ENCODE measurements around the gene GNAI1. TPM values are rescaled to one million over a fixed set of nuclear protein-coding genes. Genes with fewer than 3 reads are reported as not detected.
"Not testable (repeated sequence)": the region's sequence is repeated elsewhere in the genome, so short reads cannot be mapped to it uniquely, and the experiment has no call there.

GNAI1 gene
- total RNA-seq, 1 donor from 2014 or later, result 65.8 TPM

- DNase-seq (ENCODE audit: low spot score), result no peak
- ATAC-seq, result no peak
- intact Hi-C loops (cut with DNase I), result no loop called here
Observed at GRCh38 chr7:80151274-80151665, 16.6 kb downstream of the GNAI1 start.

DNA sequence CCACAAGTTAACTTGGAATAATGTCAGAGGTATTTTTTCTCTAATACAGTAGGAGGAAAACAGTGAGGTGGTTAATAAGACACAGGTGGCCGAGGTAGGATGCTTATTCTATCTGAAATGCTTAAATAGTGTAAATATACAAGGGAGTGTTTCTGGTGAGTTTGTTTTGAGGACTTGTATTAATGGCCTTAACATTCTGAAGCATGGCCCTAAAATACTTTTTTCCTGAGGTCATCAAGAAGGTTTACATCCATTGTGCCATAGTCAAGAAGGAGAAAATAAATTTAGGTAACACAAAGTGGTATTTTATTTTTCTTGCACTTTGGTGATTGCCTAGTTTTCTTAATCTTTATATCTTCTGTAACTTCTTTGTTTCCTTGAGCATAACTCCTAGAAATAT is 18.8 kb downstream of the GNAI1 start:
- DNase-seq (ENCODE audit: low spot score) (no peak), ATAC-seq (no peak)
- intact Hi-C loops (cut with DNase I), result no loop called here

DNA sequence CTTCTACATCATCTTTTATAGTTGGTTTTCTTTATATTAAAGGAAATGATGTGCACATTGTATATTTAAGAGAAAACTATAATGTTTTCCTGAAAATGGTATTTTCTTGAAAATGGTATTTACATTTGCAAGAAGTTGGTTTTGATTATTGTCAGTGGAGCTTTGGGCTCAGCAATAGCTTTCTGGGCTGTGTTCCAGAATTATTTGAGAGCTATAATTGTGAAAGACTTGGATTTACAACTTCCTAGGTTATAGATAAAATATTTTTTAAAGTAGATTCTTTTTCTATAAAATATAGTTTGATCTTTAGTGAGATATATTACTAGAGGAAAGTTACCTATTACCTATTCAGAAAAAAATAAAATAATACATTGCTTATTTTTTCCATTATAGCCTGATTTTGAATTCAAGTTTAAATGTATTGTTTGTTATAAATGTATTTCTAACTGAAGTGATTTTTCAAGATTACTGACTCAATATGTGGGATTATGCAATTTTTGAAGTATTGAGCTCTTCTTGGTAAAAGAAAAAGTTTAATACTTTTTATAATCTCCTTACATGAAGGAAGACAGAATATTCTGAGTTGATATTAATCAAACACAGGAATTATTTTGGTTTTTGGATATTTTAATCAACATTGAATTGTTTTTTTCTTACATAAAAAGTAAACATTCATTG is 20.2 kb downstream of the GNAI1 start:
- no peak for DNase-seq (ENCODE audit: low spot score)
- ATAC-seq, result no peak
- intact Hi-C loops (cut with DNase I), result no loop called here

DNA sequence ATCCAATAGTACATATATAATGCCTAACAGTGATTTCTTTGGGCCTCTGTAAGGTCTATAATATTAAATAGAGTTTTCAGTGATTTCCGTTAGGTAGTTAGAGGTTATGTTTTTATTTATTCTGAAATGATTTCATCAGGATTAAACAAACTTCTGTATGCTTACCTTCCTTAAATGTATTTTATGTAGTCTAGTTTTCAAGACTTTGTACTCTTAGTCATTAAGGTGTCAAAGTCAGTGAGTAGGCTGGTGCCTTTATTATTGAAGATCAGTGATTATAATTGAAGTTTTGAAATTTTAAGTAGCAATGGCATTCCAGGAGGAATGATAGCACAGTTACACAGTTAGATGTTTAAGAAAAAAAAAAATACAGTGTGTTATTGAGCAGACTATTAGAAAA is 20.7 kb downstream of the GNAI1 start:
- intact Hi-C loops (cut with DNase I), result no loop called here
- DNase-seq (ENCODE audit: low spot score), result no peak
- no peak for ATAC-seq

DNA sequence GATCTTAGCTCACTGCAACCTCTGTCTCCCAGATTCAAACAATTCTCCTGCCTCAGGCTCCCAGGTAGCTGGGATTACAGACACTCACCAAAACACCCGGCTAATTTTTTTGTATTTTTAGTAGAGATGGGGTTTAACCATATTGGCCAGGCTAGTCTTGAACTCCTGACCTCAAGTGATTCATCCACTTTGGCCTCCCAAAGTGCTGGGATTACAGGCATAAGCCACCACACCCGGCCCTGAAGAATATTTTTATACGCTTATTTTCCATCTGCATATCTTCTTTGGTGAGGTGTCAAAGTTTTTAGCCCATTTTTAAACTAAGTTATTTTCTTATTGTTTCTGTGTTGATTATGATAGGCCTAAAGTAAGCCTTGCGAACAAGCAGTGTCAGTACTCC is 23.1 kb downstream of the GNAI1 start:
- ATAC-seq; DNase-seq (ENCODE audit: low spot score); intact Hi-C loops (cut with DNase I): not testable (repeated sequence)

GRCh38 chr7:80159802-80160201 is 25.2 kb downstream of the GNAI1 start:
- intact Hi-C loops (cut with DNase I), result no loop called here
- ATAC-seq, result no peak
- no peak for DNase-seq (ENCODE audit: low spot score)

DNA sequence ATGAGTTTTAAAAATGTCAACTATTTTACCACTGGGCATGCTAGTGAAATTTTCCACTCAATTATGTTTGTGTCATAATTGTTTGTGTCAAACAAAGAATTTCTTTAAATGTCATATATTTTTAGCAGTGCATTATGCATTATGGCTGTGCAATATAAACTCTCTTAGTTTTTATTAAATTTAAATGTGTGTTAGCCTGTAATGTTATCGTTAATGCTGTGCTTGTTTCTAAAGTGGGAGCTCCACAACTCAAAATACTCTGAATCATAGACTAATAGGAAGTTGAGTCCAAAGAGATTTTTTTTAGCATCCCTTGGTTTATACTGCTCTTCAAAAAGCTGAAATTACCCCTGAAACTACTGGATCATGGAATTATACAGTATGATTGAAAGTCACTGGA is 26.8 kb downstream of the GNAI1 start:
- intact Hi-C loops (cut with DNase I), result no loop called here
- DNase-seq (ENCODE audit: low spot score) (no peak), ATAC-seq (no peak)

DNA sequence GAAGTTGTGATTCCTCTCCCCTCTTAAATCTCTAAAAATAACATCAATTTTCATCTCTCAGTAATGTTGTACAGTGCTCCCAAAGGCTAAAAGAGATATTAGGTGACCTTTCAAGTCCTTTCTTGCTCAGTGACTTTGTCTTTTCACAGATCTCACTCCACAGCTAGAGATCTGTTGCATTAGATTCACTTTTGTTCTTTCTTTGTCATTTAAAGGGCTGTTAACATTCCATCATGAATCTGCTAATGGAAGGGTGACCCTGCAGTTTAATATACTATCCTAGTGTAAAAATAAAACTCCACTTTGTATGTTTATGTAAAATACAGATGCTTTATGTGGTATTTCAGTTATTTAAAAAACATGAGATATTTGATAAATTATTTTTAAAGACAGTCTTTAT is 30.5 kb downstream of the GNAI1 start:
- DNase-seq (ENCODE audit: low spot score), result no peak
- intact Hi-C loops (cut with DNase I), result no loop called here
- no peak for ATAC-seq

GRCh38 chr7:80170445-80170844 is 35.8 kb downstream of the GNAI1 start:
- intact Hi-C loops (cut with DNase I), result no loop called here
- no peak for DNase-seq (ENCODE audit: low spot score)
- no peak for ATAC-seq

- DNase-seq (ENCODE audit: low spot score) (no peak), ATAC-seq (no peak)
- intact Hi-C loops (cut with DNase I), result no loop called here
Observed at GRCh38 chr7:80172387-80172786, 37.8 kb downstream of the GNAI1 start.

- DNase-seq (ENCODE audit: low spot score) (no peak), ATAC-seq (no peak)
- intact Hi-C loops (cut with DNase I), result no loop called here
Observed at GRCh38 chr7:80175744-80176143, 41.1 kb downstream of the GNAI1 start.

DNA sequence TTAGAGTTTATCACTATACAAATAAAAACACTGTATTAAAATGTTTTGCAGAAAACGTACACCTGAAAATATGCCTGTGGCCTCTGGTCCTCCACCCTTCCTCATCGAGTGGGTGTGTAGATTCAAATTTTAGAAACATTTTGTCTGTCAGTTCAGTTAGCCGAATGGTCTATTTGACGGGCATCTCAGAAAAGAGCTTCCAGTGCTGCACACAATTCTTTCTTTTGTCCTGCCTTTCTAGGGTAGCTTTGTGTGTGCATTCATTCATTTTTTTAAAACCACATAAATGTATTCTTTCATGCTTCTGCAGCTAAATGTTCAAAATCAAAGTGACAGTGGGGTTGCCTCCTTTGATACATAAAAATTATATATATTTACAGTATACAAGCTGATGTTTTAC is 46.8 kb downstream of the GNAI1 start:
- no peak for DNase-seq (ENCODE audit: low spot score)
- intact Hi-C loops (cut with DNase I), result no loop called here
- ATAC-seq, result no peak

GRCh38 chr7:80182630-80183276 is 48.1 kb downstream of the GNAI1 start:
- ATAC-seq (no peak), DNase-seq (ENCODE audit: low spot score) (no peak)
- intact Hi-C loops (cut with DNase I), result no loop called here

DNA sequence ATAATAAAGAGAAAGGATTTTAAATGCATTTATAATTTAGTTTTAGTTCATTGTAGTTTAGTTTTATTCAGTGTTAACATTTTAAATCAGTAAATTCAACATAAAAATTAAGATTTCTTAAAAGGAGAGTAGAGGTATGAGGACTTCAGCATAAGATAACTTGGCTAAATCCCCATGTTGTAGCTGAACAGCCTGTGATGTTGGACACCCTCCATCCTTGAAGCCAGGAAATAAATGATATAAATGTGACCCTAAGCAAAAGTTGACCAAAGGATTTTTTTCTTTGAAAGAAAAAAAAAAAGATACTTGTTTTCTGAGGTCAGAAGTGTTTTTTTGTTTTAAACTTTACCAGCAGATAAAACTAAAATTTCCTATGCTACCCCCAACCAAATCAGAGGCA is 48.7 kb downstream of the GNAI1 start:
- DNase-seq (ENCODE audit: low spot score) (no peak), ATAC-seq (no peak)
- intact Hi-C loops (cut with DNase I), result no loop called here

DNA sequence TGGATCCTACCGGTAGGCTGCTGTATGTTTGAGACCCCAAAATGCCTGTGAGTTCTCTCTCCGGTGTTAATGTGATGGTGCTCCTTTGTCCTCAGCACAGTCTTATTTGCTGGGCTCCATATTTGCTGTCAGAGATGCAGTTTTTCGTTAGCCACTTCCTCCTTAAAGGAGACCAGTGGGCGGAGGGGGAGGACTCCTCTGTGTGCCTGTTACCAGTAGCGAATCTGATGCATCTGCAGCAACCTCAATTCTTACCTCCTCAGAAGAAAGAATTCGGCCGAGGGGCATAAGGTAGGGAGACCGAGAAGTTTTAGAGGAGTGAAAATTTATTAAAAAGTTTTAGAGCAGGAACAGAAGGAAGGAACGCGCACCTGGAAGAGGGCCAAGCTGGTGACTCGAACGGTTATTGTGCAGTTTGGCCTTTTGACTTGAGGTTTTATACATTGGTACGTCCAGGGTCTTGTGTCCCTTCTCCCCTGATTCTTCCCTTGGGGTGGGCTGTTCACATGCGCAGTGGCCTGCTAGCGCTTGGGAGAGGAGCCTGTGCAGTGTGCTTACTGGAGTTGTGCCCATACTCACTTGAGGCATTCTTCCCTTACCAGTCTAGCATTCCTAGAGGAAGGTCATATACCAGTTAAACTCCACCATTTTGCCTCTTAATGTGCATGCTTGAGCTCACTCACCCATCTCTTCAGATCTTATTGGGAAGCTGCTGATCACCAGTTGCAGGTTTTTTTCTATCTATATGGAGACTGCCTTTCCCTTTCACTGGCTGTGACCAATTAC is 49.5 kb downstream of the GNAI1 start:
- intact Hi-C loops (cut with DNase I), result no loop called here
- DNase-seq (ENCODE audit: low spot score) (no peak), ATAC-seq (no peak)

DNA sequence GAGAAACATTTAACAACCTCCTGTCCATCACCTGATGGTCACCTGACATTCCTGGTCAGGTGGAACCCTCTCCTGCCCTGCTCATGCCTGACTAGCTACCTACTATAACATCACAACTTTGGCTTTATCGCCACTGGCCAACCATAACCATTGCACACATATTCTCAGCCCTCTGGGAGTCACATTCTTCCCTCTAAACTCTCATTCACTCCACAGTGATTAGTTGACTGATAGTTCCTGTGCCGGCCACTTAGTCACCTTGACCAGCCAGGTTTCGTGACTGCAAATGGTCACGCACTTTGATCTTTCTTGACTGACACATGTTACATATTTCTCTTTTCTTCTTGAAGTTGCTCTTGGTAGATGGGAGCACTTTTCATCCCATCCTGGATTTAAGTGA is 50.1 kb downstream of the GNAI1 start:
- intact Hi-C loops (cut with DNase I), result no loop called here
- no peak for ATAC-seq
- no peak for DNase-seq (ENCODE audit: low spot score)

DNA sequence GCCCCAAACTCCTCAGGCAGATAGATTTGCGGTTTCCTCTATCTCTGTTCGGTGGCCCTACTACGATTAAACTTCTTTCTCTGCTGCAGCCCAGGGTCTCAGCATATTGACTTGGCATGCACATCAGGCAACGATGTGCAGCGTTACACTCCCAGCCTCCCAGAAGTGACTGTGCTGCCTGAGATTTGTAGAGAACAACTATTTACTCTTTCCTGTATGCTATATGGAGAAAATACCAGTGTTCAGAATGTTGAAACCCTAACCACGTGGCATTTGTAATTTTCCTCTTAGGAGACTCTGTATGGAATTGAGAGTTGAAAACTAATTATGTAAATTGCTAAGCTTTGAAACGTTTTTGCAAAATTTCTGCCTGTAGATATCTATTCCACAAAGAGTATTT is 50.9 kb downstream of the GNAI1 start:
- DNase-seq (ENCODE audit: low spot score) (no peak), ATAC-seq (no peak)
- intact Hi-C loops (cut with DNase I), result no loop called here

- intact Hi-C loops (cut with DNase I), result no loop called here
- DNase-seq (ENCODE audit: low spot score) (no peak), ATAC-seq (peak; percentile 36)
Observed at GRCh38 chr7:80186721-80187120, 52.1 kb downstream of the GNAI1 start.

DNA sequence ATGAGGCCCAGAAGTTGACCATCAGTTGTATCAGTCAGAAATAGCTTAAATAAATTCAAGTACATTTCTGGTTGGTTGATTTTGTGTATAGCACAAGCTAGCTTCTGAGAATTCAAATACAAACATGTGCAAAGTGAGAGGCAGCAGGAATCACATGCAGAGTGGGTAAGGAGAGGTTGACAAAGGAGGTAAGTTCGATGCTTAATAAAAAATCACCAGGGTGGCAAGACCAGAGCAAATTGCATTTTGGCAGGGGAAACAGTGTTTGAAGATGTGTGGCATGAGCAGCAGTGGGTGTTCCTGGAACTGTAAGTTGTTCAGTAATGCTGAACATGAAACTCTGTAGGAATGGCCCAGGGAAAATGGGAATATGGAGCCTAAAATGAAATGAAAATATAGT is 52.6 kb downstream of the GNAI1 start:
- no peak for ATAC-seq
- intact Hi-C loops (cut with DNase I), result no loop called here
- no peak for DNase-seq (ENCODE audit: low spot score)

DNA sequence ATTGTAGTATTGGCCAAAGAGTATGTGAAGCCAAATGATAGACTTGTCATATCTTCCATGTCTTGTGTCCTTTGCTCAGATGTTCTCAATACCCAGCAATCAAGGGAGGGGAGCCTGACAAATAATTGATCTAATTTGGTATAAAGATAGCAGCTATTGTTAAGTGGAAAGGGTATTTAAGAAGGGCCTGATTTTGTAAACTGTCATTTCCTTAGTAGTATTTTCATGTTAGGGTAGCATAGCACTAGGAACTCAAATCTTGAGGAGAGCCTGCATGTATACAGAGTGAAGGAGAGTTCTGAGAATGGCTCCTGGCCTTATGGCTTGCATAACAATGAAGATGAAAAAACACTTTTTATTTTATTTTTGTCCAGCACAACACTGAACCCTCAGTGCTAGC is 53.1 kb downstream of the GNAI1 start:
- intact Hi-C loops (cut with DNase I), result no loop called here

More for the DNA sequence above, 53.1 kb downstream of the GNAI1 start:
- ATAC-seq (no peak), DNase-seq (ENCODE audit: low spot score) (no peak)

Measured in sciatic nerve (tissue), 2 donors.